ENCODE results near the gene ZNF408. TPM values are rescaled to one million over a fixed set of nuclear protein-coding genes. Genes with fewer than 3 reads are reported as not detected.
A peak's percentile ranks its signal among the peaks of the same experiment; 100 is the strongest.

ZNF408 gene
- polyA plus RNA-seq (2012; rRNA removed): 5.9 and 7.1 TPM in 2 replicates
- 3.7 and 5.4 TPM in 2 replicates for polyA plus RNA-seq (2012; cell fraction: cytosol; rRNA removed)
- polyA plus RNA-seq (2012; cell fraction: nucleus; rRNA removed): 19.3 and 23.1 TPM in 2 replicates

DNA sequence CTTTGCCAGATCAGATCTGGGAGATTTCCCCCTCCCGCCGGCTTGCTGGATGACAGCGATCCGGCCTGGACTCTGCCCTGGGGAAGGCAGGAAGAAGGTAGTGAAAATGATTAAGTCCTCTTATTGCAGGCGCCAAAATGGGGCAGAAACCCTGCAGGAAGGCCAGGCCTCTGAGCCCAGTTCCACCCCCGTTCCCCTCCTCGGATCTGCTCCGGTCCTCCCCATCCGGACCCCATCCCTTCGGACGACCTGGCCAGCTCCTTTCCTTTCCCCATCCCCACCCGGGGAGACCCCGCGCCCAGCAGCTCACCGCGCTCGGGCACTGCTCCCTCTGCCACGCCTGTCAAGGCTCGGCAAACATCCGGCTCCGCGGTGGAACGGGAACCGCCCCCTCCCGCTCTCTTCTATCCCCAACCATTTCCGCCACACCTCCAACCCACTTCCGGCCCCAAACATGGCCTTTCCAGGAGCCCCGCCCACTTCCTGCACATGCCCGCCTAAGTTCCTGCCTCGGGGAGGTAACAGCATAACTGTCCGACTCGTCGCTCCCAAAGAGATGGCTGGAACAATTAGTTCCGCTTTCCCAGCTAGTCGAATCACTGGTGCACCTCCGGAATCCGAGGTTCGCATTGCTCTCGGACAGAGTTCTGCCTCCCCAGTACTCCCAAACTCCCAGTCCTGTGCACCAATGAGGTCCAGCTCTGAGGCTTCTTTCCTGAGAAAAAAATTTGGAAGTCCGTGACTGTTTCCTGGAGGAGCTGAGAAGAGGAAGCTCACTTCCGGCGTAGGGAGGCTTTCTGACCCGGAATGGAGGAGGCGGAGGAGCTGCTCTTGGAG lies at the start of gene ZNF408, which contains the start of gene ARHGAP1:
Gene ZNF408, plus strand, starts transcription at position 791 of the 837 bp plus-strand sequence. Its CDS starts 17 bp downstream, at position 808.
Gene ARHGAP1, minus strand, starts transcription at position 379 of the 837 bp plus-strand sequence. CDS start 4,512 bp downstream, outside the sequence.
- Histone ChIP-seq H3K36me3 (replicated peaks in 1 of 2; ENCODE audit: control insufficient read depth in 1 of 2, insufficient read depth in 2 of 2, low read length in 1 of 2) (peaks cover 34 to 41% of the 10 kb centered on the region in 2 experiments), H3K4me1 (ENCODE audit: control insufficient read depth in 1 of 2, insufficient read depth in 2 of 2, low read depth in 1 of 2, low read length in 1 of 2) (peaks cover 21 to 31% of the 10 kb centered on the region in 2 experiments; a peak in 3 of 4 replicates), H3K9ac (peak within 1 kb of the TSS; percentile 98), H3K79me2 (ENCODE audit: insufficient read depth) (peaks cover 70% of the 10 kb centered on the region), H3F3A (replicated peaks; ENCODE audit: insufficient read depth) (peaks cover 7% of the 10 kb centered on the region), H4K20me1 (ENCODE audit: insufficient read depth) (peaks cover 5% of the 10 kb centered on the region; the same call in 1 of the 2 replicates), H3K9me2 (no peaks in the 10 kb centered on the region), H3K9me3 (no peaks in the 10 kb centered on the region), H3K27me3 (ENCODE audit: insufficient read depth) (no peaks in the 10 kb centered on the region), H2AFZ (ENCODE audit: low read depth) (peak within 1 kb of the TSS; percentile 94), H3K27ac (ENCODE audit: low read depth in 2 of 2, low read length in 1 of 2) (peak within 1 kb of the TSS; percentile 97 to 98), H3K4me3 (ENCODE audit: low read depth in 2 of 2, low read length in 1 of 2) (peak within 1 kb of the TSS; percentile 87 to 96), H3K4me2 (peak within 1 kb of the TSS; percentile 97)
- CTCF ChIA-PET: interaction anchor here (1.1 kb wide), 2 partner anchors 12 to 29 kb away, joined by 3 to 4 read pairs; no protein-coding TSS in a partner anchor
- peak; percentile 97 for DNase-seq
- POLR2A ChIA-PET: interaction anchor here (0.6 to 0.9 kb wide), 4 partner anchors 10 to 774 kb away, joined by 3 to 8 read pairs (median 3); partner anchors contain the start of gene AMBRA1
- 1% methylated on average over 38 of the region's 44 CpGs for WGBS (ENCODE audit: low lambda C conversion rate)
- TF ChIP-seq TCF12 (IDR thresholded peaks at IDR 0.05) (no peak), NFIC (IDR thresholded peaks at IDR 0.05; ENCODE audit: borderline replicate concordance) (no peak), TAF1 (IDR thresholded peaks at IDR 0.05; ENCODE audit: borderline replicate concordance, low read depth, low read length) (peak; percentile 60), RCOR1 (IDR thresholded peaks at IDR 0.05; ENCODE audit: low read length) (no peak), FOXJ3 (CRISPR knock-in tag; IDR thresholded peaks at IDR 0.05) (no peak), EP300 (IDR thresholded peaks at IDR 0.05; ENCODE audit: borderline replicate concordance in 1 of 2, low read depth in 1 of 2, low read length in 1 of 2) (no peak), GATA2 (CRISPR knock-in tag; IDR thresholded peaks at IDR 0.05) (no peak), MEF2A (IDR thresholded peaks at IDR 0.05; ENCODE audit: borderline replicate concordance, low read depth) (no peak), FOSL2 (IDR thresholded peaks at IDR 0.05; ENCODE audit: borderline replicate concordance, low read depth) (no peak), MXI1 (IDR thresholded peaks at IDR 0.05; ENCODE audit: low read depth, low read length) (peak; percentile 97), POLR2AphosphoS5 (IDR thresholded peaks at IDR 0.05; ENCODE audit: low read depth, low read length) (peak; percentile 79; the same call in 1 of the 2 replicates), ELF1 (IDR thresholded peaks at IDR 0.05) (peak; percentile 84), YY1 (IDR thresholded peaks at IDR 0.05; ENCODE audit: low read depth) (peak; percentile 80; the same call in 1 of the 2 replicates), GABPA (IDR thresholded peaks at IDR 0.05; ENCODE audit: low read depth) (peak; percentile 94), JUND (IDR thresholded peaks at IDR 0.05) (no peak)
- TF ChIP-seq, protein P1, sequence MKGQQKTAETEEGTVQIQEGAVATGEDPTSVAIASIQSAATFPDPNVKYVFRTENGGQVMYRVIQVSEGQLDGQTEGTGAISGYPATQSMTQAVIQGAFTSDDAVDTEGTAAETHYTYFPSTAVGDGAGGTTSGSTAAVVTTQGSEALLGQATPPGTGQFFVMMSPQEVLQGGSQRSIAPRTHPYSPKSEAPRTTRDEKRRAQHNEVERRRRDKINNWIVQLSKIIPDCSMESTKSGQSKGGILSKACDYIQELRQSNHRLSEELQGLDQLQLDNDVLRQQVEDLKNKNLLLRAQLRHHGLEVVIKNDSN (IDR thresholded peaks at IDR 0.05; ENCODE audit: borderline replicate concordance, low read depth): peak; percentile 69
- TF ChIP-seq, protein P2, sequence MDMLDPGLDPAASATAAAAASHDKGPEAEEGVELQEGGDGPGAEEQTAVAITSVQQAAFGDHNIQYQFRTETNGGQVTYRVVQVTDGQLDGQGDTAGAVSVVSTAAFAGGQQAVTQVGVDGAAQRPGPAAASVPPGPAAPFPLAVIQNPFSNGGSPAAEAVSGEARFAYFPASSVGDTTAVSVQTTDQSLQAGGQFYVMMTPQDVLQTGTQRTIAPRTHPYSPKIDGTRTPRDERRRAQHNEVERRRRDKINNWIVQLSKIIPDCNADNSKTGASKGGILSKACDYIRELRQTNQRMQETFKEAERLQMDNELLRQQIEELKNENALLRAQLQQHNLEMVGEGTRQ (IDR thresholded peaks at IDR 0.05; ENCODE audit: borderline replicate concordance, low read depth, low read length): no peak; the same call in 1 of the 2 replicates
- TF ChIP-seq, protein P3, sequence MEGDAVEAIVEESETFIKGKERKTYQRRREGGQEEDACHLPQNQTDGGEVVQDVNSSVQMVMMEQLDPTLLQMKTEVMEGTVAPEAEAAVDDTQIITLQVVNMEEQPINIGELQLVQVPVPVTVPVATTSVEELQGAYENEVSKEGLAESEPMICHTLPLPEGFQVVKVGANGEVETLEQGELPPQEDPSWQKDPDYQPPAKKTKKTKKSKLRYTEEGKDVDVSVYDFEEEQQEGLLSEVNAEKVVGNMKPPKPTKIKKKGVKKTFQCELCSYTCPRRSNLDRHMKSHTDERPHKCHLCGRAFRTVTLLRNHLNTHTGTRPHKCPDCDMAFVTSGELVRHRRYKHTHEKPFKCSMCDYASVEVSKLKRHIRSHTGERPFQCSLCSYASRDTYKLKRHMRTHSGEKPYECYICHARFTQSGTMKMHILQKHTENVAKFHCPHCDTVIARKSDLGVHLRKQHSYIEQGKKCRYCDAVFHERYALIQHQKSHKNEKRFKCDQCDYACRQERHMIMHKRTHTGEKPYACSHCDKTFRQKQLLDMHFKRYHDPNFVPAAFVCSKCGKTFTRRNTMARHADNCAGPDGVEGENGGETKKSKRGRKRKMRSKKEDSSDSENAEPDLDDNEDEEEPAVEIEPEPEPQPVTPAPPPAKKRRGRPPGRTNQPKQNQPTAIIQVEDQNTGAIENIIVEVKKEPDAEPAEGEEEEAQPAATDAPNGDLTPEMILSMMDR (IDR thresholded peaks at IDR 0.05): no peak
- TF ChIP-seq, protein P4, sequence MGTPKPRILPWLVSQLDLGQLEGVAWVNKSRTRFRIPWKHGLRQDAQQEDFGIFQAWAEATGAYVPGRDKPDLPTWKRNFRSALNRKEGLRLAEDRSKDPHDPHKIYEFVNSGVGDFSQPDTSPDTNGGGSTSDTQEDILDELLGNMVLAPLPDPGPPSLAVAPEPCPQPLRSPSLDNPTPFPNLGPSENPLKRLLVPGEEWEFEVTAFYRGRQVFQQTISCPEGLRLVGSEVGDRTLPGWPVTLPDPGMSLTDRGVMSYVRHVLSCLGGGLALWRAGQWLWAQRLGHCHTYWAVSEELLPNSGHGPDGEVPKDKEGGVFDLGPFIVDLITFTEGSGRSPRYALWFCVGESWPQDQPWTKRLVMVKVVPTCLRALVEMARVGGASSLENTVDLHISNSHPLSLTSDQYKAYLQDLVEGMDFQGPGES (IDR thresholded peaks at IDR 0.05; ENCODE audit: low read depth, low read length): no peak
- TF ChIP-seq, protein P5, sequence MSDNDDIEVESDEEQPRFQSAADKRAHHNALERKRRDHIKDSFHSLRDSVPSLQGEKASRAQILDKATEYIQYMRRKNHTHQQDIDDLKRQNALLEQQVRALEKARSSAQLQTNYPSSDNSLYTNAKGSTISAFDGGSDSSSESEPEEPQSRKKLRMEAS (IDR thresholded peaks at IDR 0.05; ENCODE audit: low read depth): peak; percentile 88
- TF ChIP-seq, protein P6, sequence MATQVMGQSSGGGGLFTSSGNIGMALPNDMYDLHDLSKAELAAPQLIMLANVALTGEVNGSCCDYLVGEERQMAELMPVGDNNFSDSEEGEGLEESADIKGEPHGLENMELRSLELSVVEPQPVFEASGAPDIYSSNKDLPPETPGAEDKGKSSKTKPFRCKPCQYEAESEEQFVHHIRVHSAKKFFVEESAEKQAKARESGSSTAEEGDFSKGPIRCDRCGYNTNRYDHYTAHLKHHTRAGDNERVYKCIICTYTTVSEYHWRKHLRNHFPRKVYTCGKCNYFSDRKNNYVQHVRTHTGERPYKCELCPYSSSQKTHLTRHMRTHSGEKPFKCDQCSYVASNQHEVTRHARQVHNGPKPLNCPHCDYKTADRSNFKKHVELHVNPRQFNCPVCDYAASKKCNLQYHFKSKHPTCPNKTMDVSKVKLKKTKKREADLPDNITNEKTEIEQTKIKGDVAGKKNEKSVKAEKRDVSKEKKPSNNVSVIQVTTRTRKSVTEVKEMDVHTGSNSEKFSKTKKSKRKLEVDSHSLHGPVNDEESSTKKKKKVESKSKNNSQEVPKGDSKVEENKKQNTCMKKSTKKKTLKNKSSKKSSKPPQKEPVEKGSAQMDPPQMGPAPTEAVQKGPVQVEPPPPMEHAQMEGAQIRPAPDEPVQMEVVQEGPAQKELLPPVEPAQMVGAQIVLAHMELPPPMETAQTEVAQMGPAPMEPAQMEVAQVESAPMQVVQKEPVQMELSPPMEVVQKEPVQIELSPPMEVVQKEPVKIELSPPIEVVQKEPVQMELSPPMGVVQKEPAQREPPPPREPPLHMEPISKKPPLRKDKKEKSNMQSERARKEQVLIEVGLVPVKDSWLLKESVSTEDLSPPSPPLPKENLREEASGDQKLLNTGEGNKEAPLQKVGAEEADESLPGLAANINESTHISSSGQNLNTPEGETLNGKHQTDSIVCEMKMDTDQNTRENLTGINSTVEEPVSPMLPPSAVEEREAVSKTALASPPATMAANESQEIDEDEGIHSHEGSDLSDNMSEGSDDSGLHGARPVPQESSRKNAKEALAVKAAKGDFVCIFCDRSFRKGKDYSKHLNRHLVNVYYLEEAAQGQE (IDR thresholded peaks at IDR 0.05; ENCODE audit: low read depth, low read length): 0 out of 2 replicates have a peak, but pooled peaks have one; percentile 6
- TF ChIP-seq, protein P7, sequence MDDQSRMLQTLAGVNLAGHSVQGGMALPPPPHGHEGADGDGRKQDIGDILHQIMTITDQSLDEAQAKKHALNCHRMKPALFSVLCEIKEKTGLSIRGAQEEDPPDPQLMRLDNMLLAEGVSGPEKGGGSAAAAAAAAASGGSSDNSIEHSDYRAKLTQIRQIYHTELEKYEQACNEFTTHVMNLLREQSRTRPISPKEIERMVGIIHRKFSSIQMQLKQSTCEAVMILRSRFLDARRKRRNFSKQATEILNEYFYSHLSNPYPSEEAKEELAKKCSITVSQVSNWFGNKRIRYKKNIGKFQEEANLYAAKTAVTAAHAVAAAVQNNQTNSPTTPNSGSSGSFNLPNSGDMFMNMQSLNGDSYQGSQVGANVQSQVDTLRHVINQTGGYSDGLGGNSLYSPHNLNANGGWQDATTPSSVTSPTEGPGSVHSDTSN (IDR thresholded peaks at IDR 0.05): no peak
